ENCODE results near the gene LAMA3. TPM values are rescaled to one million over a fixed set of nuclear protein-coding genes. Genes with fewer than 3 reads are reported as not detected.

The LAMA3 gene
- total RNA-seq, 2 donors from 2014 or later: 31.9 to 41.3 TPM

DNA sequence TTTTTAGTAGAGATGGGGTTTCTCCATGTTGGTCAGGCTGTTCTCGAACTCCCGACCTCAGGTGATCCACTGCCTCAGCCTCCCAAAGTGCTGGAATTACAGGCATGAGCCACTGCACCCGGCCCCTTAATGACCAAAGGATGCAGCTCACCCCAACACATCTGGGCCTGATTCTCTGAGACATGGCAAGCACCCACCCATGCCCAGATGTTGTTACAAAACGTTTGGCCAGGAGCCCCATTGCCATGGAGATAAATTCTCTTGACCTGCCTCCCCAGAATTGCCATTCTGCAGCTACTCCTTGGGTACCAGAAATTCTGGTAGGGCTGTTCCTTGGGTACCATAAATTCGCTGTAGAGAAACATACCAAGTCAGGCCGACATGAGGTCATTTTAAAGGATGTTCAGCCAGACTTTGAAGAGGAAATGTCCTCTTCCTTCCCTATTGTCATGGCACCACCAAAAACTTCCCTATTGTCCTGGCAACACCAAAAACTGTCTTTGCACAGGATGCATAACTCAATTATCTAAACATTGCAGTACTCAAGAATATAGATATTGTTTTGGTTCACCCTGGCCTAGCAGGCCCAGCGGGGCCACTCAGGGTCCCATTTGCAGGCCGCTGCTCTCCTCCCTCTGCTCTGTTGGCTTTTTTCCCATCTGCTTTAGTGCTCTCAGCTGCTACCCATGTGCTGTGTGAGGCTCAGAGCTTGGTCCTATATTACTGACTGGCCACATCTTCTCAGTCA, 164.4 kb downstream of the LAMA3 start:
- intact Hi-C loops (cut with DNase I): no loop called here
- H3K36me3 ChIP-seq: no peaks in the 10 kb centered on the region
- no peak overlapping the region for H3K9ac ChIP-seq (ENCODE audit: low read depth in 2 of 2, low read length in 2 of 2)

GRCh38 chr18:23855721-23856120, 166.5 kb downstream of the LAMA3 start:
- H3K4me1 ChIP-seq: no peaks in the 10 kb centered on the region
- intact Hi-C loops (cut with DNase I): no loop called here
- H3K9me3 ChIP-seq: no peaks in the 10 kb centered on the region
- H3K27me3 ChIP-seq: no peaks in the 10 kb centered on the region
- H3K36me3 ChIP-seq: no peaks in the 10 kb centered on the region
- TF ChIP-seq, protein P1, sequence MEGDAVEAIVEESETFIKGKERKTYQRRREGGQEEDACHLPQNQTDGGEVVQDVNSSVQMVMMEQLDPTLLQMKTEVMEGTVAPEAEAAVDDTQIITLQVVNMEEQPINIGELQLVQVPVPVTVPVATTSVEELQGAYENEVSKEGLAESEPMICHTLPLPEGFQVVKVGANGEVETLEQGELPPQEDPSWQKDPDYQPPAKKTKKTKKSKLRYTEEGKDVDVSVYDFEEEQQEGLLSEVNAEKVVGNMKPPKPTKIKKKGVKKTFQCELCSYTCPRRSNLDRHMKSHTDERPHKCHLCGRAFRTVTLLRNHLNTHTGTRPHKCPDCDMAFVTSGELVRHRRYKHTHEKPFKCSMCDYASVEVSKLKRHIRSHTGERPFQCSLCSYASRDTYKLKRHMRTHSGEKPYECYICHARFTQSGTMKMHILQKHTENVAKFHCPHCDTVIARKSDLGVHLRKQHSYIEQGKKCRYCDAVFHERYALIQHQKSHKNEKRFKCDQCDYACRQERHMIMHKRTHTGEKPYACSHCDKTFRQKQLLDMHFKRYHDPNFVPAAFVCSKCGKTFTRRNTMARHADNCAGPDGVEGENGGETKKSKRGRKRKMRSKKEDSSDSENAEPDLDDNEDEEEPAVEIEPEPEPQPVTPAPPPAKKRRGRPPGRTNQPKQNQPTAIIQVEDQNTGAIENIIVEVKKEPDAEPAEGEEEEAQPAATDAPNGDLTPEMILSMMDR (IDR thresholded peaks at IDR 0.05): no peak
- H3K27ac ChIP-seq: no peak overlapping the region
- H3K4me3 ChIP-seq: no peak overlapping the region
- no peak for DNase-seq
- H3K9ac ChIP-seq (ENCODE audit: low read depth in 2 of 2, low read length in 2 of 2): no peak overlapping the region

More for the DNA sequence above, 164.4 kb downstream of the LAMA3 start:
- H3K27ac ChIP-seq: no peak overlapping the region
- H3K9me3 ChIP-seq: no peaks in the 10 kb centered on the region
- H3K4me1 ChIP-seq: no peaks in the 10 kb centered on the region
- DNase-seq: no peak
- H3K27me3 ChIP-seq: no peaks in the 10 kb centered on the region
- TF ChIP-seq, protein P1 (IDR thresholded peaks at IDR 0.05): no peak
- H3K4me3 ChIP-seq: no peak overlapping the region

DNA sequence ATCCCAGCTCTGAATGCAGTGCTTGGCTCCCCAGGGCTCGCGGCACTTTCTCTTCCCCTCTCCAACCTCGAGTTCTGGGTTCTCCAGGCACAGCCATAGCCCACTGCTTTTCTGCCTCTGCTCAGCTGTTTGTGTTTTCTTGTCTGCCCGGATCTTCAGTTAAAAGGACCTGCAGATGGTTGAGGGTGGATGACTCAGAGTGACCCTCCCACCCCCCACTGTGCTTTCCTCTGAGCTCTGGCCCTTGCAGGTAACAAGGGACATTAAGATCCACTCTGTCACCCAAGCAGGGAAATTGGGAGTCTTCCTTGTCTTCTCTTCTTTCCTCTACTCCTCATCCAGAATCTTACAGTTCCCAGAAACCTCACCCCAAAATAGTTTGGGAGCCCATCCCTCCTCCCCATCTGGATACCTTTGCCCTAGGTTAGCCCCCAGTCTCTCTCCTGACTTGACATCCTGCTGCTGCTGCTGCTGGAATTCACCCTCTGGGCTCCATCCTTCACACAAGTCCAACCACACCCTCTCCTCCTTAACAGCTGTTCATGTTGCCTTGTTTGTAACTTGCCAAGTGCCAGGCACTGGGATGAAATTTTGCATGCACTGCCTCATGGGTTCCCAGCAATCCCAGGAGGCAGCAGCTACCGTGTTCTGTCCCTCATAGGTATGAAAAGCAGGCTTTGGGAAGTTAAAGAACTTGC, 167.4 kb downstream of the LAMA3 start:
- Histone ChIP-seq H3K9me3 (no peaks in the 10 kb centered on the region), H3K27me3 (no peaks in the 10 kb centered on the region), H3K36me3 (no peaks in the 10 kb centered on the region), H3K9ac (ENCODE audit: low read depth in 2 of 2, low read length in 2 of 2) (no peak overlapping the region), H3K4me3 (no peak overlapping the region), H3K27ac (no peak overlapping the region), H3K4me1 (no peaks in the 10 kb centered on the region)
- no peak for DNase-seq
- TF ChIP-seq, protein P1 (IDR thresholded peaks at IDR 0.05): no peak
- intact Hi-C loops (cut with DNase I): no loop called here

GRCh38 chr18:23857164-23857552, 167.9 kb downstream of the LAMA3 start:
- Histone ChIP-seq H3K9ac (ENCODE audit: low read depth in 2 of 2, low read length in 2 of 2) (no peak overlapping the region), H3K27me3 (no peaks in the 10 kb centered on the region), H3K36me3 (no peaks in the 10 kb centered on the region), H3K4me3 (no peak overlapping the region), H3K27ac (no peak overlapping the region), H3K9me3 (no peaks in the 10 kb centered on the region), H3K4me1 (no peaks in the 10 kb centered on the region)
- TF ChIP-seq, protein P1 (IDR thresholded peaks at IDR 0.05): no peak
- no peak for DNase-seq
- intact Hi-C loops (cut with DNase I): no loop called here

- TF ChIP-seq, protein P1 (IDR thresholded peaks at IDR 0.05): no peak
- Histone ChIP-seq H3K36me3 (no peaks in the 10 kb centered on the region), H3K27me3 (no peaks in the 10 kb centered on the region), H3K4me1 (no peaks in the 10 kb centered on the region), H3K9me3 (no peaks in the 10 kb centered on the region), H3K4me3 (no peak overlapping the region), H3K9ac (ENCODE audit: low read depth in 2 of 2, low read length in 2 of 2) (no peak overlapping the region), H3K27ac (no peak overlapping the region)
- intact Hi-C loops (cut with DNase I): no loop called here
- no peak for DNase-seq
These were observed 168.5 kb downstream of the LAMA3 start for GRCh38 chr18:23857756-23858155.

All from colonic mucosa (tissue), 4 donors.